Measurements from ENCODE around the gene ZNF773.

GRCh38 chr19:57527136-57527881 lies 27.6 kb downstream of the ZNF773 start, which contains the start of gene ZNF549:
- TF ChIP-seq, protein P1, sequence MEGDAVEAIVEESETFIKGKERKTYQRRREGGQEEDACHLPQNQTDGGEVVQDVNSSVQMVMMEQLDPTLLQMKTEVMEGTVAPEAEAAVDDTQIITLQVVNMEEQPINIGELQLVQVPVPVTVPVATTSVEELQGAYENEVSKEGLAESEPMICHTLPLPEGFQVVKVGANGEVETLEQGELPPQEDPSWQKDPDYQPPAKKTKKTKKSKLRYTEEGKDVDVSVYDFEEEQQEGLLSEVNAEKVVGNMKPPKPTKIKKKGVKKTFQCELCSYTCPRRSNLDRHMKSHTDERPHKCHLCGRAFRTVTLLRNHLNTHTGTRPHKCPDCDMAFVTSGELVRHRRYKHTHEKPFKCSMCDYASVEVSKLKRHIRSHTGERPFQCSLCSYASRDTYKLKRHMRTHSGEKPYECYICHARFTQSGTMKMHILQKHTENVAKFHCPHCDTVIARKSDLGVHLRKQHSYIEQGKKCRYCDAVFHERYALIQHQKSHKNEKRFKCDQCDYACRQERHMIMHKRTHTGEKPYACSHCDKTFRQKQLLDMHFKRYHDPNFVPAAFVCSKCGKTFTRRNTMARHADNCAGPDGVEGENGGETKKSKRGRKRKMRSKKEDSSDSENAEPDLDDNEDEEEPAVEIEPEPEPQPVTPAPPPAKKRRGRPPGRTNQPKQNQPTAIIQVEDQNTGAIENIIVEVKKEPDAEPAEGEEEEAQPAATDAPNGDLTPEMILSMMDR (IDR thresholded peaks at IDR 0.05; ENCODE audit: low read length) = no peak
- TF ChIP-seq EZH2 (optimal IDR thresholded peaks at IDR 0.05; ENCODE audit: low read depth, low read length) (no peak), EZH2phosphoT487 (IDR thresholded peaks at IDR 0.05; ENCODE audit: low read length) (no peak)

All from MM.1S (cell line).